SK-N-SH (cell line): ENCODE results near the gene MTNR1A. TPM values are rescaled to one million over a fixed set of nuclear protein-coding genes. Genes with fewer than 3 reads are reported as not detected.

Experiments
- CTCF ChIA-PET: fragments of 300-600, 350-600 bp; formaldehyde crosslinking; extraction: SDS; loops from one replicate; lab custom pipeline; 2021; lab: Yijun Ruan, JAX
- POLR2A ChIA-PET: fragments of 350-600 bp; sonication (Branson Sonifier 250); formaldehyde crosslinking; extraction: SDS; loops from one replicate; lab custom pipeline; 2020; ENCODE audit warnings: antibody characterized with exemption, inconsistent platforms; lab: Yijun Ruan, JAX
- DNase-seq: peaks from one replicate; pipeline ENCODE4 v3.0.0; 2012
- H2AFZ ChIP-seq: fragments of 200-600 bp; sonication (generic); 2 replicates; pipeline ENCODE4 v1.8.1; 2016; ENCODE audit warnings: antibody characterized with exemption, mild to moderate bottlenecking, low read depth
- H3F3A ChIP-seq: fragments of 200-600 bp; sonication (generic); replicated peaks from 2 replicates; pipeline ENCODE3; 2016; ENCODE audit warnings: antibody characterized with exemption, mild to moderate bottlenecking; ENCODE audit not compliant: insufficient read depth
- H3K27ac ChIP-seq, 2 experiments: fragments of 200-500 bp in 1 of 2; fragments of 200-600 bp in 1 of 2; sonication (Bioruptor generic) in 1 of 2; sonication (generic), shearing (Covaris generic) in 1 of 2; 2 replicates each; pipeline versions ENCODE4 v1.5.1 to v1.6.1; 2014 to 2016; ENCODE audit warnings: low read depth in 2 of 2, inconsistent platforms in 1 of 2, low read length in 1 of 2, mild to moderate bottlenecking in 1 of 2, mixed read lengths in 1 of 2
- H3K27me3 ChIP-seq: fragments of 200-600 bp; sonication (generic), shearing (Covaris generic); 2 replicates; pipeline ENCODE4 v1.6.1; 2016; ENCODE audit warnings: mixed run types; ENCODE audit not compliant: insufficient read depth
- H3K36me3 ChIP-seq, 2 experiments: fragments of 200-500 bp in 1 of 2; fragments of 200-600 bp in 1 of 2; sonication (Bioruptor generic) in 1 of 2; sonication (generic) in 1 of 2; replicated peaks in 1 of 2; 2 replicates each; pipeline versions ENCODE3 to v1.5.1; 2014 to 2016; ENCODE audit warnings: low read length in 1 of 2, mild to moderate bottlenecking in 1 of 2; ENCODE audit not compliant: insufficient read depth in 2 of 2, control insufficient read depth in 1 of 2
- H3K4me1 ChIP-seq, 2 experiments: fragments of 200-500 bp in 1 of 2; fragments of 200-600 bp in 1 of 2; sonication (Bioruptor generic) in 1 of 2; sonication (generic), shearing (Covaris generic) in 1 of 2; 2 replicates each; pipeline versions ENCODE4 v1.5.1 to v1.6.1; 2014 to 2016; ENCODE audit warnings: low read depth in 1 of 2, low read length in 1 of 2, mixed run types in 1 of 2; ENCODE audit not compliant: insufficient read depth in 2 of 2, control insufficient read depth in 1 of 2
- H3K4me2 ChIP-seq: fragments of 200-600 bp; sonication (generic), shearing (Covaris generic); 2 replicates; pipeline ENCODE4 v1.6.1; 2017; ENCODE audit warnings: mixed run types
- H3K4me3 ChIP-seq, 2 experiments: fragments of 200-500 bp in 1 of 2; fragments of 200-600 bp in 1 of 2; sonication (Bioruptor generic) in 1 of 2; sonication (generic), shearing (Covaris generic) in 1 of 2; 2 replicates each; pipeline versions ENCODE4 v1.5.1 to v1.8.1; 2014 to 2016; ENCODE audit warnings: low read depth in 2 of 2, inconsistent platforms in 1 of 2, low read length in 1 of 2, mild to moderate bottlenecking in 1 of 2, mixed read lengths in 1 of 2, moderate library complexity in 1 of 2
- H3K79me2 ChIP-seq: fragments of 200-600 bp; sonication (generic); 2 replicates; pipeline ENCODE4 v1.8.1; 2017; ENCODE audit warnings: mild to moderate bottlenecking; ENCODE audit not compliant: insufficient read depth
- H3K9ac ChIP-seq: fragments of 200-600 bp; sonication (generic); 2 replicates; pipeline ENCODE4 v1.6.1; 2017; ENCODE audit warnings: mixed run types
- H3K9me2 ChIP-seq: fragments of 200-600 bp; sonication (generic); 2 replicates; pipeline ENCODE4 v1.6.1; 2017; ENCODE audit warnings: mixed run types
- H3K9me3 ChIP-seq: fragments of 200-600 bp; sonication (generic); 2 replicates; pipeline ENCODE4 v1.6.1; 2017; ENCODE audit warnings: mixed run types, mild to moderate bottlenecking, moderate library complexity
- H4K20me1 ChIP-seq: fragments of 200-600 bp; sonication (generic); 2 replicates; pipeline ENCODE4 v1.6.1; 2017; ENCODE audit warnings: mild to moderate bottlenecking, mixed run types; ENCODE audit not compliant: insufficient read depth
- CHD2 ChIP-seq: fragments of 150-350 bp; IDR thresholded peaks from 2 replicates; pipeline ENCODE4 v1.6.1; 2018; ENCODE audit warnings: low read length; ENCODE audit not compliant: partially characterized antibody
- FOSL2 ChIP-seq: IDR thresholded peaks from 2 replicates; pipeline ENCODE4 v1.4.0; 2012; ENCODE audit warnings: low read depth, mild to moderate bottlenecking, moderate library complexity, borderline replicate concordance
- FOXM1 ChIP-seq: IDR thresholded peaks from 2 replicates; pipeline ENCODE4 v1.4.0; 2012; ENCODE audit warnings: low read depth, mild to moderate bottlenecking
- GATA2 ChIP-seq: sonication (generic); formaldehyde crosslinking; IDR thresholded peaks from 2 replicates; pipeline ENCODE4 v1.5.0; 2020; ENCODE audit warnings: mild to moderate bottlenecking, missing genetic modification reagents
- JUND ChIP-seq: IDR thresholded peaks from 2 replicates; pipeline ENCODE4 v1.4.0; 2012
- MEF2A ChIP-seq: IDR thresholded peaks from 2 replicates; pipeline ENCODE4 v1.4.0; 2012; ENCODE audit warnings: low read depth, borderline replicate concordance
- NFIC ChIP-seq: IDR thresholded peaks from 2 replicates; pipeline ENCODE4 v1.4.0; 2012; ENCODE audit warnings: borderline replicate concordance
- RCOR1 ChIP-seq: fragments of 150-350 bp; IDR thresholded peaks from 2 replicates; pipeline ENCODE4 v1.6.1; 2017; ENCODE audit warnings: antibody characterized with exemption, low read length
- RFX5 ChIP-seq: IDR thresholded peaks from 2 replicates; pipeline ENCODE4 v1.6.1; 2012; ENCODE audit warnings: mild to moderate bottlenecking, improper control_type of control experiment, low read length
- SMC3 ChIP-seq: IDR thresholded peaks from 2 replicates; pipeline ENCODE4 v1.6.1; 2012; ENCODE audit warnings: low read depth, low read length, improper control_type of control experiment
- TAF1 ChIP-seq: IDR thresholded peaks from 2 replicates; pipeline ENCODE4 v1.6.1; 2012; ENCODE audit warnings: low read depth, mild to moderate bottlenecking, low read length, moderate library complexity, borderline replicate concordance
- TCF12 ChIP-seq: IDR thresholded peaks from 2 replicates; pipeline ENCODE4 v1.4.0; 2012
- TEAD4 ChIP-seq: IDR thresholded peaks from 2 replicates; pipeline ENCODE4 v1.4.0; 2012; ENCODE audit warnings: mild to moderate bottlenecking, borderline replicate concordance; ENCODE audit not compliant: insufficient read depth
- YY1 ChIP-seq: IDR thresholded peaks from 2 replicates; pipeline ENCODE4 v1.4.0; 2012; ENCODE audit warnings: low read depth, mild to moderate bottlenecking
- WGBS: methylation state at CpG from one replicate; pipeline ENCODE4 v1.1.6; 2017; ENCODE audit warnings: low lambda C conversion rate; 5-methylcytosine and 5-hydroxymethylcytosine counted together
- polyA plus RNA-seq, 3 experiments: library from polyadenylated mRNA; depleted of rRNA; stranded (reverse); fragments of >200 nt; gene quantifications; 2 replicates each; pipeline ENCODE4 v1.2.3, GENCODE V29; 2012
- TF ChIP-seq, protein P1 (sequence below): IDR thresholded peaks from 2 replicates; pipeline ENCODE4 v1.4.0; 2012; ENCODE audit warnings: low read depth
- TF ChIP-seq, protein P2 (sequence below): IDR thresholded peaks from 2 replicates; pipeline ENCODE4; 2012
- TF ChIP-seq, protein P3 (sequence below): IDR thresholded peaks from 2 replicates; pipeline ENCODE4 v1.4.0; 2012; ENCODE audit warnings: low read depth, borderline replicate concordance
- TF ChIP-seq, protein P4 (sequence below): IDR thresholded peaks from 2 replicates; pipeline ENCODE4 v1.4.0; 2012; ENCODE audit warnings: low read depth, borderline replicate concordance

The MTNR1A gene
- polyA plus RNA-seq, 1 of the 3 experiments (the other 2 are of a cell fraction): not detected

DNA sequence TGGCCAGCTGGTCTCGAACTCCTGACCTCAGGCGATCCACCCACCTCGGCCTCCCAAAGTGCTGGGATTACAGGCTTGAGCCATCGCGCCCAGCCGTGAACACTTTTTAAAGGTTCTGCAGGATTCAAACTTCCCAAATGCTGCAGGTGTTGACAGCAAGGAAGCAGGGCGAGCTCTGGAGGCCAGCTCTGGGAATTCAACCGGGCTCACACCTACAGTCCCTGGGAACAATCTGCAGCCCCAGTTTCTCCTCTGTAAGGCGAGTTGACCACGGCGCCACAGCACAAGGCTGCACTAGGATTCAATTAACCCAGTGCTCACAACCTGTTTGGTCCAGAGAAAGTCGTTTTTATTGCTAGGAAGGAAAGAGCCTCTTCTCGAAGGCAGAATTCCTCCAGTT lies 1.6 kb downstream of the MTNR1A start:
- ChIA-PET CTCF (interaction anchor here (1.1 to 1.5 kb wide), 3 partner anchors 34 to 258 kb away, joined by 3 to 5 read pairs (median 5); no protein-coding TSS in a partner anchor), POLR2A (no interaction called here)
- Histone ChIP-seq H3K9me3 (no peaks in the 10 kb centered on the region), H3K36me3 (no peaks in the 10 kb centered on the region), H3K27me3 (peaks cover 28% of the 10 kb centered on the region; the same call in 1 of the 2 replicates), H3K4me3 (no peak overlapping the region), H3K9ac (no peak overlapping the region), H3K4me1 (peaks cover 0 to 2% of the 10 kb centered on the region in 2 experiments; a peak in 1 of 4 replicates), H3K4me2 (no peak overlapping the region), H2AFZ (no peak overlapping the region), H4K20me1 (no peaks in the 10 kb centered on the region), H3K9me2 (no peaks in the 10 kb centered on the region), H3F3A (no peaks in the 10 kb centered on the region), H3K79me2 (no peaks in the 10 kb centered on the region), H3K27ac (no peak overlapping the region)
- TF ChIP-seq, protein P1, sequence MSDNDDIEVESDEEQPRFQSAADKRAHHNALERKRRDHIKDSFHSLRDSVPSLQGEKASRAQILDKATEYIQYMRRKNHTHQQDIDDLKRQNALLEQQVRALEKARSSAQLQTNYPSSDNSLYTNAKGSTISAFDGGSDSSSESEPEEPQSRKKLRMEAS: no peak
- TF ChIP-seq FOXM1 (no peak), SMC3 (no peak), CHD2 (no peak), TCF12 (no peak), TAF1 (no peak), YY1 (no peak), NFIC (no peak), RCOR1 (no peak), FOSL2 (no peak), MEF2A (no peak), GATA2 (CRISPR knock-in tag) (no peak), JUND (no peak), RFX5 (no peak), TEAD4 (no peak)
- TF ChIP-seq, protein P2, sequence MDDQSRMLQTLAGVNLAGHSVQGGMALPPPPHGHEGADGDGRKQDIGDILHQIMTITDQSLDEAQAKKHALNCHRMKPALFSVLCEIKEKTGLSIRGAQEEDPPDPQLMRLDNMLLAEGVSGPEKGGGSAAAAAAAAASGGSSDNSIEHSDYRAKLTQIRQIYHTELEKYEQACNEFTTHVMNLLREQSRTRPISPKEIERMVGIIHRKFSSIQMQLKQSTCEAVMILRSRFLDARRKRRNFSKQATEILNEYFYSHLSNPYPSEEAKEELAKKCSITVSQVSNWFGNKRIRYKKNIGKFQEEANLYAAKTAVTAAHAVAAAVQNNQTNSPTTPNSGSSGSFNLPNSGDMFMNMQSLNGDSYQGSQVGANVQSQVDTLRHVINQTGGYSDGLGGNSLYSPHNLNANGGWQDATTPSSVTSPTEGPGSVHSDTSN: no peak
- TF ChIP-seq, protein P3, sequence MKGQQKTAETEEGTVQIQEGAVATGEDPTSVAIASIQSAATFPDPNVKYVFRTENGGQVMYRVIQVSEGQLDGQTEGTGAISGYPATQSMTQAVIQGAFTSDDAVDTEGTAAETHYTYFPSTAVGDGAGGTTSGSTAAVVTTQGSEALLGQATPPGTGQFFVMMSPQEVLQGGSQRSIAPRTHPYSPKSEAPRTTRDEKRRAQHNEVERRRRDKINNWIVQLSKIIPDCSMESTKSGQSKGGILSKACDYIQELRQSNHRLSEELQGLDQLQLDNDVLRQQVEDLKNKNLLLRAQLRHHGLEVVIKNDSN: no peak
- TF ChIP-seq, protein P4, sequence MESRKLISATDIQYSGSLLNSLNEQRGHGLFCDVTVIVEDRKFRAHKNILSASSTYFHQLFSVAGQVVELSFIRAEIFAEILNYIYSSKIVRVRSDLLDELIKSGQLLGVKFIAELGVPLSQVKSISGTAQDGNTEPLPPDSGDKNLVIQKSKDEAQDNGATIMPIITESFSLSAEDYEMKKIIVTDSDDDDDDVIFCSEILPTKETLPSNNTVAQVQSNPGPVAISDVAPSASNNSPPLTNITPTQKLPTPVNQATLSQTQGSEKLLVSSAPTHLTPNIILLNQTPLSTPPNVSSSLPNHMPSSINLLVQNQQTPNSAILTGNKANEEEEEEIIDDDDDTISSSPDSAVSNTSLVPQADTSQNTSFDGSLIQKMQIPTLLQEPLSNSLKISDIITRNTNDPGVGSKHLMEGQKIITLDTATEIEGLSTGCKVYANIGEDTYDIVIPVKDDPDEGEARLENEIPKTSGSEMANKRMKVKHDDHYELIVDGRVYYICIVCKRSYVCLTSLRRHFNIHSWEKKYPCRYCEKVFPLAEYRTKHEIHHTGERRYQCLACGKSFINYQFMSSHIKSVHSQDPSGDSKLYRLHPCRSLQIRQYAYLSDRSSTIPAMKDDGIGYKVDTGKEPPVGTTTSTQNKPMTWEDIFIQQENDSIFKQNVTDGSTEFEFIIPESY: no peak
- no peak for DNase-seq
- 34% methylated on average over 12 of the region's 13 CpGs for WGBS
